Measurements from ENCODE around the gene ACKR2.

DNA sequence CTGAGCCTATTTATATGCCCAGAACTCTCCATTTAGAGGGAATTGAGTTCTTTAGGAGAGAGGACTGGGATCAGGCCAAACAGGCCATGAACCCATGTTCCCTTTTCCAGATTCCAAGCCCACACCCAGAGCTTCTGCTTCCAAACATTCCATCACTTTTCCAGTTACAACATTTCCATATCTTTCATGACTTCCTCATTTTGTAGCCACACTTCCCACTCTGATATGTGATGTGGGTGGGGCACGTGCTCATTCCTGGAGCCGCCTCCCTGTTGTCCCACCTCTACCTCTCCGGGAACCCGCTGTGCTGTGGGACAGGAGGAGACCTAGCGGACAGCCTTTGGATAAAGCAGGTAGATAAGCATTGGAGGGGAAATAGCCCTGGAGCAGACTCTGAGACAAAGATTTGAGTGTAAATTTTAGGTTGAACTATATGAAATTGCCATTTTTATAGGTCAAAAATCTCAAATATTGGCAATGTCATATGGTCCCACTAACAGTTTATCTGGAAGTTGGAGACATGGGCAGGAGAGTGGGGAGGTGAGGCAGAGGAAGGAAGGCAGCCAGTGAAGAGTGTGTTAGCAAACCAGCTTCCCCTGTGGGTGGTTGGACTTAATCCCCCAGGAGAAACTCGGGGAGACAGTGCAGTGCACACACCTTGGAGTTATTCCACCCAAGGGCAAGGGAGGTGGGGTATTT lies 34.6 kb downstream of the ACKR2 start:
- TF ChIP-seq MAX (IDR thresholded peaks at IDR 0.05; ENCODE audit: insufficient read depth, insufficient read length) (no peak), CTCF (IDR thresholded peaks at IDR 0.05; ENCODE audit: extremely low read depth in 1 of 2, insufficient read depth in 1 of 2, low read depth in 1 of 2, low read length in 2 of 2) (no peak)

Measured in endothelial cell of umbilical vein (primary cell).